IMR-90 (cell line): Measurements from ENCODE around the gene GEMIN2. TPM values are rescaled to one million over a fixed set of nuclear protein-coding genes. Genes with fewer than 3 reads are reported as not detected.
"Not testable (repeated sequence)": the region's sequence is repeated elsewhere in the genome, so short reads cannot be mapped to it uniquely, and the experiment has no call there.

Source experiments
- ATAC-seq: fragments of 200-7000 bp; cut with Tn5 transposase; 2 replicates; pipeline ENCODE4 v1.9.1; 2020; ENCODE audit warnings: low read depth, mild to moderate bottlenecking, moderate library complexity
- BruUV-seq: library from RNA; stranded (reverse); fragments of 400-500 nt; replicated peaks from 2 replicates; lab custom pipeline; 2021; lab: Mats Ljungman, UMichigan
- CTCF ChIA-PET: fragments of 300-600 bp; formaldehyde crosslinking; extraction: SDS; loops from one replicate; lab custom pipeline; 2021; ENCODE audit warnings: antibody characterized with exemption; lab: Yijun Ruan, JAX
- POLR2A ChIA-PET: fragments of 300-600 bp; sonication (Branson Sonifier 250); formaldehyde crosslinking; loops from one replicate; lab custom pipeline; 2022; ENCODE audit warnings: antibody characterized with exemption; ENCODE audit not compliant: unreplicated experiment; lab: Charles Lee
- DNase-seq: peaks from one replicate; pipeline ENCODE4 v3.0.0; 2013
- H2AFZ ChIP-seq: replicated peaks from 2 replicates; pipeline ENCODE3; 2013; ENCODE audit warnings: low read length, mild to moderate bottlenecking; ENCODE audit not compliant: poor library complexity
- H2AK5ac ChIP-seq: 2 replicates; pipeline ENCODE4 v1.6.1; 2013; ENCODE audit warnings: low read depth, low read length, inconsistent platforms
- H2AK9ac ChIP-seq: replicated peaks from 2 replicates; pipeline ENCODE3; 2013; ENCODE audit warnings: mild to moderate bottlenecking, low read depth, low read length, moderate library complexity; ENCODE audit not compliant: poor library complexity
- H2BK120ac ChIP-seq: 2 replicates; pipeline ENCODE4 v1.6.1; 2013; ENCODE audit warnings: low read depth, low read length, inconsistent platforms
- H2BK15ac ChIP-seq: 3 replicates; pipeline ENCODE4 v1.6.1; 2013; ENCODE audit warnings: low read depth, low read length, inconsistent platforms
- H2BK20ac ChIP-seq: 2 replicates; pipeline ENCODE4 v1.6.1; 2013; ENCODE audit warnings: low read depth, mild to moderate bottlenecking, inconsistent platforms, low read length, moderate library complexity
- H2BK5ac ChIP-seq: 2 replicates; pipeline ENCODE4 v1.6.1; 2013; ENCODE audit warnings: mild to moderate bottlenecking, low read depth, low read length, inconsistent platforms; ENCODE audit not compliant: poor library complexity, severe bottlenecking
- H3K14ac ChIP-seq: replicated peaks from 2 replicates; pipeline ENCODE4 v1.6.1; 2013; ENCODE audit warnings: low read depth, low read length, inconsistent platforms
- H3K18ac ChIP-seq: 2 replicates; pipeline ENCODE4 v1.6.1; 2013; ENCODE audit warnings: low read depth, low read length, control low read depth
- H3K23ac ChIP-seq: 2 replicates; pipeline ENCODE4 v1.6.1; 2013; ENCODE audit warnings: low read depth, low read length, inconsistent platforms
- H3K27ac ChIP-seq: 2 replicates; pipeline ENCODE4 v1.5.1; 2013; ENCODE audit warnings: mild to moderate bottlenecking, control low read depth, low read length; ENCODE audit not compliant: insufficient read depth
- H3K27me3 ChIP-seq: 2 replicates; pipeline ENCODE4 v1.6.1; 2013; ENCODE audit warnings: low read length; ENCODE audit not compliant: control insufficient read depth, insufficient read depth
- H3K36me3 ChIP-seq: 2 replicates; pipeline ENCODE4 v1.6.1; 2013; ENCODE audit warnings: low read length, mixed read lengths; ENCODE audit not compliant: control insufficient read depth, insufficient read depth
- H3K4ac ChIP-seq: 2 replicates; pipeline ENCODE4 v1.6.1; 2013; ENCODE audit warnings: low read depth, low read length, inconsistent platforms
- H3K4me1 ChIP-seq: 2 replicates; pipeline ENCODE4 v1.6.1; 2013; ENCODE audit warnings: low read length, mixed read lengths; ENCODE audit not compliant: control insufficient read depth, insufficient read depth
- H3K4me2 ChIP-seq: 2 replicates; pipeline ENCODE4 v1.6.1; 2013; ENCODE audit warnings: low read depth, mild to moderate bottlenecking, control low read depth, low read length, moderate library complexity
- H3K4me3 ChIP-seq: 2 replicates; pipeline ENCODE4 v1.5.1; 2013; ENCODE audit warnings: low read depth, mild to moderate bottlenecking, control low read depth, low read length, moderate library complexity; ENCODE audit not compliant: insufficient read depth
- H3K56ac ChIP-seq: 2 replicates; pipeline ENCODE4 v1.6.1; 2013; ENCODE audit warnings: low read length, inconsistent platforms; ENCODE audit not compliant: insufficient read depth; ENCODE audit errors: extremely low read depth
- H3K79me1 ChIP-seq, 2 experiments: 2 replicates each; pipeline ENCODE4 v1.6.1; 2013; ENCODE audit warnings: low read length in 2 of 2, inconsistent platforms in 1 of 2, low read depth in 1 of 2
- H3K9ac ChIP-seq: 2 replicates; pipeline ENCODE4 v1.6.1; 2013; ENCODE audit warnings: low read depth, low read length, control low read depth
- H3K9me1 ChIP-seq: 2 replicates; pipeline ENCODE4 v1.6.1; 2013; ENCODE audit warnings: low read length, inconsistent platforms; ENCODE audit not compliant: insufficient read depth
- H3K9me3 ChIP-seq: 2 replicates; pipeline ENCODE4 v1.6.1; 2013; ENCODE audit warnings: low read length; ENCODE audit not compliant: control insufficient read depth, insufficient read depth
- H4K20me1 ChIP-seq: 2 replicates; pipeline ENCODE4 v1.6.1; 2013; ENCODE audit warnings: low read length, inconsistent platforms; ENCODE audit not compliant: insufficient read depth
- H4K5ac ChIP-seq: 2 replicates; pipeline ENCODE4 v1.6.1; 2013; ENCODE audit warnings: mild to moderate bottlenecking, low read depth, low read length, control low read depth
- H4K8ac ChIP-seq, 2 experiments: 2 replicates each; pipeline ENCODE4 v1.6.1; 2013; ENCODE audit warnings: low read depth in 2 of 2, low read length in 2 of 2, control low read depth in 1 of 2, inconsistent platforms in 1 of 2
- H4K91ac ChIP-seq: 2 replicates; pipeline ENCODE4 v1.6.1; 2013; ENCODE audit warnings: low read depth, low read length, inconsistent platforms; ENCODE audit not compliant: insufficient read depth
- CEBPB ChIP-seq: IDR thresholded peaks from 2 replicates; pipeline ENCODE4 v1.6.1; 2012; ENCODE audit warnings: low read depth, low read length, improper control_type of control experiment
- WGBS, 2 experiments: methylation state at CpG; one replicate each; pipeline versions ENCODE4 v1.1.5 to v1.1.7; 2013; ENCODE audit warnings: missing lambda C conversion rate in 2 of 2; ENCODE audit not compliant: insufficient read length in 1 of 2; ENCODE audit errors: extremely low coverage in 2 of 2; 5-methylcytosine and 5-hydroxymethylcytosine counted together
- dilution Hi-C: fragments of 300-500 bp; cut with HindIII; formaldehyde crosslinking; loops from one replicate; pipeline ENCODE4 v1.14.3; 2018; ENCODE audit warnings: low sequenced_read_pairs; ENCODE audit not compliant: unreplicated experiment
- in situ Hi-C: fragments of 300-500 bp; cut with MboI; formaldehyde crosslinking; loops from 3 replicates; pipeline ENCODE4 v1.14.3; 2019; ENCODE audit warnings: low sequenced_read_pairs, inconsistent platforms, mixed read lengths
- intact Hi-C: fragments of 100-400 bp; cut with micrococcal nuclease; formaldehyde crosslinking; loops from 2 replicates; pipeline ENCODE4 v1.10.0; 2022
- polyA plus RNA-seq, 3 experiments: library from polyadenylated mRNA; depleted of rRNA; stranded (reverse); fragments of >200 nt; gene quantifications; 2 replicates each; pipeline ENCODE4 v1.2.3, GENCODE V29; 2012; ENCODE audit warnings: low replicate concordance in 1 of 3
- total RNA-seq: library from RNA; depleted of rRNA; stranded (reverse); fragments of >200 nt; gene quantifications from 2 replicates; pipeline ENCODE4 v1.2.3, GENCODE V29; 2012

Gene GEMIN2
- total and polyA plus RNA-seq, 2 of the 4 experiments (the other 2 are of a cell fraction) = 10.6 to 11.2 TPM

- H3K4me2 ChIP-seq, H3K14ac ChIP-seq, H2AK9ac ChIP-seq, intact Hi-C loops, H4K5ac ChIP-seq, H3K56ac ChIP-seq, BruUV-seq, H4K91ac ChIP-seq, H3K18ac ChIP-seq, in situ Hi-C loops, H2BK15ac ChIP-seq, H2AFZ ChIP-seq, H2BK20ac ChIP-seq, H2BK120ac ChIP-seq, H3K4me1 ChIP-seq, DNase-seq, H3K4me3 ChIP-seq, ATAC-seq, H3K23ac ChIP-seq, H3K79me1 ChIP-seq, H3K9me3 ChIP-seq, H3K4ac ChIP-seq, H4K8ac ChIP-seq, H4K20me1 ChIP-seq, H2AK5ac ChIP-seq, dilution Hi-C loops, H2BK5ac ChIP-seq, POLR2A ChIA-PET, H3K27me3 ChIP-seq, H3K9ac ChIP-seq, H3K9me1 ChIP-seq: not testable (repeated sequence)
- peak overlapping the region; percentile 73; the same call in 1 of the 2 replicates for H3K27ac ChIP-seq
- CTCF ChIA-PET = interaction anchor here (0.6 kb wide), 1 partner anchor 24 kb away, joined by 3 read pairs; no protein-coding TSS in a partner anchor
- no CpG with 5 or more reads among the region's 8 CpGs for WGBS, 2 experiments
- TF ChIP-seq CEBPB = 0 out of 2 replicates have a peak, but pooled peaks have one; percentile 2
- peaks cover 20% of the 10 kb centered on the region for H3K36me3 ChIP-seq
These were observed 23.7 kb downstream of the GEMIN2 start for GRCh38 chr14:39137835-39138234.
